Bronchial epithelial cell (primary cell): Measurements from ENCODE around the gene RTKN2. TPM values are rescaled to one million over a fixed set of nuclear protein-coding genes. Genes with fewer than 3 reads are reported as not detected.
"Not testable (repeated sequence)": the region's sequence is repeated elsewhere in the genome, so short reads cannot be mapped to it uniquely, and the experiment has no call there.

Experiments
- DNase-seq: peaks from one replicate; pipeline ENCODE4 v3.0.0-alpha.2; 2010; ENCODE audit warnings: low read depth
- FAIRE-seq: peaks from 2 replicates; lab custom pipeline; 2011; peaks lifted over from hg19 to GRCh38; lab: Jason Lieb, UNC
- H3K27me3 ChIP-seq: 2 replicates; pipeline ENCODE4 v1.5.1; 2011; ENCODE audit warnings: low read length; ENCODE audit not compliant: control insufficient read depth, insufficient read depth
- H3K36me3 ChIP-seq: 2 replicates; pipeline ENCODE4 v1.5.1; 2011; ENCODE audit warnings: low read length; ENCODE audit not compliant: control insufficient read depth, insufficient read depth
- H3K4me3 ChIP-seq: 2 replicates; pipeline ENCODE4 v1.5.1; 2011; ENCODE audit warnings: mild to moderate bottlenecking, low read depth, low read length, control low read depth
- total RNA-seq: library from RNA; depleted of rRNA; stranded (reverse); fragments of >200 nt; gene quantifications from 2 replicates; pipeline ENCODE4 v1.2.1, GENCODE V29; 2014
- TF ChIP-seq, protein P1 (sequence below): IDR thresholded peaks from 2 replicates; pipeline ENCODE4 v1.5.1; 2011; ENCODE audit warnings: mild to moderate bottlenecking, moderate library complexity, low read length, control low read depth, inconsistent platforms; ENCODE audit not compliant: insufficient read depth, severe bottlenecking

RTKN2 gene
- total RNA-seq, 1 donor from 2014 or later = 0.79 TPM

DNA sequence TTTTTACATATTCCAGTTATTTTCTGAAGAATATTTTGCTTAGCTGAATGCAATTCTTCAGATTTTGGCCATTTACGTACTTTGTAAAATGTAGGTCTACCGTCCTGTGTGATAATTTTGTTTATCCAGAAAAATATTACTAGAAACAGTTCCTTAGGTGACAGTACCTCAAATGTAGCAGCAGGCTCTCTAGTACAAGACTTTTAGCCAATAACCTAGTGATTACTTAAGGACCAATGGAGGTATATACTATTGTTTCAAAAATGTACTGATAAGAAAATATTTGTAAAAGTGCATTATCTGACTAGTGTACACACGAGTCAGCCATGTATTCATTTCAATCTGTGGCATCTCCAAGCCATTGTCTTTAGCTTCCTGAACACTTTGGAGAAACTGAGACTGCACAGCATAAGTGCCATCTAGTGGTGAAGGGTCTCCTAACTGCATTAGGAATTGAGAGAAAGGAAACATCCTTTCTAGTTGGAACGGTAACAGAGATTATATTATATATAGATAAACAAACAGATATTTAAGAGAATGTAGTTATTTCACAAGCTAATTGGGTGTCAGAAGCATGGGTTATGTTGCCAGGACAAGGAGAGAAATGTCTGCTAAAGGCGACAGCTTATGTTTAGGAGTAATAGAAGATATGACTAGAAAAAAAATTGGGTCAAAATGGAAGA is 23.7 kb downstream of the RTKN2 start:
- Histone ChIP-seq H3K4me3 (no peak overlapping the region), H3K36me3 (no peaks in the 10 kb centered on the region), H3K27me3 (no peaks in the 10 kb centered on the region)
- no peak for FAIRE-seq
- TF ChIP-seq, protein P1, sequence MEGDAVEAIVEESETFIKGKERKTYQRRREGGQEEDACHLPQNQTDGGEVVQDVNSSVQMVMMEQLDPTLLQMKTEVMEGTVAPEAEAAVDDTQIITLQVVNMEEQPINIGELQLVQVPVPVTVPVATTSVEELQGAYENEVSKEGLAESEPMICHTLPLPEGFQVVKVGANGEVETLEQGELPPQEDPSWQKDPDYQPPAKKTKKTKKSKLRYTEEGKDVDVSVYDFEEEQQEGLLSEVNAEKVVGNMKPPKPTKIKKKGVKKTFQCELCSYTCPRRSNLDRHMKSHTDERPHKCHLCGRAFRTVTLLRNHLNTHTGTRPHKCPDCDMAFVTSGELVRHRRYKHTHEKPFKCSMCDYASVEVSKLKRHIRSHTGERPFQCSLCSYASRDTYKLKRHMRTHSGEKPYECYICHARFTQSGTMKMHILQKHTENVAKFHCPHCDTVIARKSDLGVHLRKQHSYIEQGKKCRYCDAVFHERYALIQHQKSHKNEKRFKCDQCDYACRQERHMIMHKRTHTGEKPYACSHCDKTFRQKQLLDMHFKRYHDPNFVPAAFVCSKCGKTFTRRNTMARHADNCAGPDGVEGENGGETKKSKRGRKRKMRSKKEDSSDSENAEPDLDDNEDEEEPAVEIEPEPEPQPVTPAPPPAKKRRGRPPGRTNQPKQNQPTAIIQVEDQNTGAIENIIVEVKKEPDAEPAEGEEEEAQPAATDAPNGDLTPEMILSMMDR = peak; percentile 63
- DNase-seq = peak; percentile 76

DNA sequence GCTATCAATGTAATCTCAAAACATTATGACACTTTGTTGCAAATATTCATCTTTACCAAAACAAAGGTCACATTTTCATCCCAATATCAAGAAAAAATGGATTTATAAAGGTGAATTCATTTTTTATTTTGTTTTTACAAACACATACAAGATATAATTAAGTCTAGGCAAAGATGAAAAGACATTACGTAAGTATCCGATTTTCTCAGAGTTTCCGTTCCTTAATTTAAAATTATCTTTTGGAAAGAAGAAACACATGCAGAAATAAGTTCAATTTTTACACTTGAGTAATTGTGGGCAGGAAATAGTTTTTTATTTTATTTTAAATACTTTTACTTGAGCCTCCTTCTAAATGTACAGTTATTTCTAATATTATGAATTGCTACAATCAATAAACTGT is 24.6 kb downstream of the RTKN2 start:
- DNase-seq (no peak), FAIRE-seq (no peak)
- Histone ChIP-seq H3K4me3 (peak overlapping the region; percentile 45), H3K36me3 (no peaks in the 10 kb centered on the region), H3K27me3 (no peaks in the 10 kb centered on the region)
- TF ChIP-seq, protein P1 = no peak

GRCh38 chr10:62243647-62243997 is 25.0 kb downstream of the RTKN2 start:
- no peaks in the 10 kb centered on the region for H3K27me3 ChIP-seq
- peak overlapping the region; percentile 45 for H3K4me3 ChIP-seq
- FAIRE-seq (no peak), DNase-seq (no peak)
- TF ChIP-seq, protein P1 = no peak
- no peaks in the 10 kb centered on the region for H3K36me3 ChIP-seq

GRCh38 chr10:62242965-62243646 is 25.5 kb downstream of the RTKN2 start:
- not testable (repeated sequence) for FAIRE-seq, H3K36me3 ChIP-seq, H3K27me3 ChIP-seq
- H3K4me3 ChIP-seq = peak overlapping the region; percentile 45
- DNase-seq = peak; percentile 95

DNA sequence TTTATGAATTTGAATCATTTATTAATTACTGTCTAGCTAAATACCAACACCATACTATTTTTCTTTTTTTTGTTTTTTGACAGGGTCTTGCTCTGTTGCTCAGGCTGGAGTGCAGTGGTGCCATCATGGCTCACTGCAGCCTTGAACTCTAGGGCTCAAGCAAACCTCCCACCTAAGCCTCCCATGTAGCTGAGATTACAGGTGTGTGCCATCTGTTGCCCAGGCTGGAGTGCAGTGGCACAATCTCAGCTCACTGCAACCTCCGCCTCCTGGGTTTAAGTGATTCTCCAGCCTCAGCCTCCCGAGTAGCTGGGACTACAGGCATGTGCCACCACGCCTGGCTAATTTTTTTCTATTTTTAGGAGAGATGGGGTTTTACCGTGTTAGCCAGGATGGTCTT is 27.1 kb downstream of the RTKN2 start:
- not testable (repeated sequence) for H3K4me3 ChIP-seq, DNase-seq, H3K36me3 ChIP-seq, FAIRE-seq, H3K27me3 ChIP-seq

DNA sequence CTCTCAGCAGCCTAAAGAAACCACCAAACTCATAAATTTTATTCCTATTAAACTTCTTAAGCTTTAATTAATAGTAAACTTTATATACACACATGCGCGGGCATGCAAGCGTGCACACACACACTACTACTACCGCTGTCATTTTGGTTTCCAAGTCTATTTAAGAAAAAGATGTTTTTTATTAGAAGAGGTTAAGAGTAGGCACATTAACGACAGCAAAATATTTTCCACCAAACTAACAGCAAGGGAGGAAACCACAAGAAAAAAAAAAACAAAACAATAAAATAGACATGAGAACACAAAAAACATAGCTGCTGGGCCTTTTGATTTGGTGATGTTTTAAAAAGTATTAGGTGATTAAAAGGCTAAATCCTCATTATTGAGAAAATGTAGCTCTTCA is 28.6 kb downstream of the RTKN2 start:
- H3K4me3 ChIP-seq = no peak overlapping the region
- no peaks in the 10 kb centered on the region for H3K27me3 ChIP-seq
- no peak for DNase-seq
- no peaks in the 10 kb centered on the region for H3K36me3 ChIP-seq
- FAIRE-seq = no peak
- TF ChIP-seq, protein P1 = no peak
